SH-SY5Y (cell line): ENCODE data around the gene SYT17.

Experiments used
- GATA2 ChIP-seq: IDR thresholded peaks from 2 replicates; pipeline ENCODE4 v1.6.1; 2011; ENCODE audit warnings: mild to moderate bottlenecking, low read depth, low read length
- GATA3 ChIP-seq: IDR thresholded peaks from 2 replicates; pipeline ENCODE4 v1.6.1; 2011; ENCODE audit warnings: low read depth, mild to moderate bottlenecking, low read length, moderate library complexity

SYT17 gene

GRCh38 chr16:19316846-19317245, 148.8 kb downstream of the SYT17 start:
- no peak for TF ChIP-seq GATA2
- TF ChIP-seq GATA3: no peak
